Keratinocyte (primary cell): ENCODE measurements around the gene PARD3. TPM values are rescaled to one million over a fixed set of nuclear protein-coding genes. Genes with fewer than 3 reads are reported as not detected.

ENCODE experiments used
- DNase-seq: peaks from one replicate; pipeline ENCODE4 v3.0.0-alpha.2; 2011; ENCODE audit warnings: low read depth, missing footprints, low spot score
- FAIRE-seq: peaks from 2 replicates; lab custom pipeline; 2011; peaks lifted over from hg19 to GRCh38; lab: Jason Lieb, UNC
- H2AFZ ChIP-seq: 2 replicates; pipeline ENCODE4 v1.6.0; 2012; ENCODE audit warnings: low read length, control low read depth, inconsistent platforms; ENCODE audit not compliant: control insufficient read depth
- H3K27ac ChIP-seq: 2 replicates; pipeline ENCODE4 v1.5.1; 2011; ENCODE audit warnings: low read length; ENCODE audit not compliant: control insufficient read depth, insufficient read depth
- H3K27me3 ChIP-seq: 3 replicates; pipeline ENCODE4 v1.6.0; 2011; ENCODE audit warnings: low read length; ENCODE audit not compliant: control insufficient read depth, insufficient read depth; ENCODE audit errors: extremely low read depth
- H3K36me3 ChIP-seq, 2 experiments: 2 replicates in 1 of 2; 3 replicates in 1 of 2; pipeline ENCODE4 v1.5.1; 2011; ENCODE audit warnings: low read length in 2 of 2, mild to moderate bottlenecking in 1 of 2; ENCODE audit not compliant: control insufficient read depth in 2 of 2, insufficient read depth in 2 of 2; ENCODE audit errors: extremely low read depth in 1 of 2
- H3K4me1 ChIP-seq: 3 replicates; pipeline ENCODE4 v1.5.1; 2011; ENCODE audit warnings: low read length; ENCODE audit not compliant: control insufficient read depth, insufficient read depth; ENCODE audit errors: extremely low read depth
- H3K4me2 ChIP-seq: 3 replicates; pipeline ENCODE4 v1.6.0; 2011; ENCODE audit warnings: low read depth, low read length; ENCODE audit not compliant: control insufficient read depth, insufficient read depth; ENCODE audit errors: extremely low read depth
- H3K4me3 ChIP-seq, 3 experiments: fragments of 200-600 bp in 1 of 3; sonication (generic) in 1 of 3; 2 replicates in 2 of 3; 3 replicates in 1 of 3; pipeline ENCODE4 v1.5.1; 2011 to 2016; ENCODE audit warnings: low read length in 3 of 3, mild to moderate bottlenecking in 3 of 3, control low read depth in 2 of 3, inconsistent platforms in 1 of 3, low read depth in 1 of 3, mixed read lengths in 1 of 3, mixed run types in 1 of 3, moderate library complexity in 1 of 3; ENCODE audit not compliant: control insufficient read depth in 2 of 3, insufficient read depth in 2 of 3; ENCODE audit errors: extremely low read depth in 1 of 3
- H3K79me2 ChIP-seq: 2 replicates; pipeline ENCODE4 v1.6.0; 2012; ENCODE audit warnings: low read length; ENCODE audit not compliant: control insufficient read depth, insufficient read depth
- H3K9ac ChIP-seq: 3 replicates; pipeline ENCODE4 v1.6.0; 2011; ENCODE audit warnings: low read length; ENCODE audit not compliant: control insufficient read depth, insufficient read depth; ENCODE audit errors: extremely low read depth
- H3K9me1 ChIP-seq: 3 replicates; pipeline ENCODE4 v1.6.0; 2011; ENCODE audit warnings: low read length; ENCODE audit not compliant: control insufficient read depth, insufficient read depth; ENCODE audit errors: extremely low read depth
- H3K9me3 ChIP-seq: 2 replicates; pipeline ENCODE4 v1.5.1; 2012; ENCODE audit warnings: low read depth, low read length; ENCODE audit not compliant: control insufficient read depth
- H4K20me1 ChIP-seq: 3 replicates; pipeline ENCODE4 v1.6.0; 2011; ENCODE audit warnings: low read length; ENCODE audit not compliant: control insufficient read depth, insufficient read depth; ENCODE audit errors: extremely low read depth
- EZH2 ChIP-seq: IDR thresholded peaks from one replicate; pipeline ENCODE4 v1.6.1; 2012; ENCODE audit warnings: inconsistent platforms, mild to moderate bottlenecking, low read length, moderate library complexity
- dilution Hi-C: fragments of 300-500 bp; cut with MboI; formaldehyde crosslinking; loops from one replicate; pipeline ENCODE4 v1.7.0; 2020; ENCODE audit warnings: low sequenced_read_pairs; ENCODE audit not compliant: extremely low pct_ligation_motif_present
- polyA plus RNA-seq, 5 experiments: library from polyadenylated mRNA; depleted of rRNA in 3 of 5; stranded (reverse) in 3 of 5; stranded (forward) in 1 of 5; unstranded in 1 of 5; fragments of >200 nt; gene quantifications; 1 replicate in 1 of 5; 2 replicates in 3 of 5; 3 replicates in 1 of 5; pipeline versions ENCODE4 v1.2.1 to v1.2.3, GENCODE V29; 2011 to 2012; ENCODE audit warnings: missing spikeins in 2 of 5, low read depth in 1 of 5, low replicate concordance in 1 of 5
- TF ChIP-seq, protein P1 (sequence below), 3 experiments: IDR thresholded peaks in 1 of 3; conservative IDR thresholded peaks in 1 of 3; optimal IDR thresholded peaks in 1 of 3; 2 replicates in 2 of 3; 3 replicates in 1 of 3; pipeline versions ENCODE3 to v1.5.1; 2011; ENCODE audit warnings: low read length in 3 of 3, mild to moderate bottlenecking in 3 of 3, moderate library complexity in 2 of 3, control low read depth in 1 of 3, inconsistent platforms in 1 of 3; ENCODE audit not compliant: insufficient read depth in 2 of 3; ENCODE audit errors: extremely low read depth in 1 of 3

PARD3 gene
- polyA plus RNA-seq, 1 donor (not counting 4 experiments of a cell fraction or from before 2014, with no cell fraction given) = 46.4 TPM

DNA sequence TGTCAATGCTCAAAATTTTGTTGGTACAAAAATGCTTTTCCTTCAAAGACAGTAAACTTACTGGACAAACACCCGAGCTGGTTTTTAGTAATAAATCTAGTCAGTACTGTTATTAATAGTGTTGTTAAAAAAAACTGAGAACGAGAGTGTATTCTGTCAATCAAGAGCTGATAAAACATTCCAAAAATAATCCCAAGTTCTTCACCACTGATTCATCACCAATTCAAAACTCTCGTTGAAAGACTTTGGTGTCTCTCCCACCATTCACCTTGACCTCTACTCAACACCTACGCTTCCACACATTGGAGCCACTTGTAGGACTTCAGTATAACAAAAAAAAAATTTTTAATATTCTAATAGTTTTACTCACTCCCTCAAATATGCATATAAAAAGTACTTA lies 279.2 kb downstream of the PARD3 start:
- Histone ChIP-seq H3K36me3 (peaks cover 0 to 4% of the 10 kb centered on the region in 2 experiments), H4K20me1 (no peaks in the 10 kb centered on the region), H3K4me2 (no peak overlapping the region), H3K4me3 (no peak overlapping the region), H3K27me3 (no peaks in the 10 kb centered on the region), H3K9me3 (no peaks in the 10 kb centered on the region), H3K9ac (no peak overlapping the region), H3K9me1 (no peaks in the 10 kb centered on the region), H3K4me1 (no peaks in the 10 kb centered on the region), H3K79me2 (peaks cover 8% of the 10 kb centered on the region), H2AFZ (no peak overlapping the region), H3K27ac (no peak overlapping the region)
- dilution Hi-C loops = no loop called here
- FAIRE-seq (no peak), DNase-seq (no peak)
- TF ChIP-seq, protein P1, sequence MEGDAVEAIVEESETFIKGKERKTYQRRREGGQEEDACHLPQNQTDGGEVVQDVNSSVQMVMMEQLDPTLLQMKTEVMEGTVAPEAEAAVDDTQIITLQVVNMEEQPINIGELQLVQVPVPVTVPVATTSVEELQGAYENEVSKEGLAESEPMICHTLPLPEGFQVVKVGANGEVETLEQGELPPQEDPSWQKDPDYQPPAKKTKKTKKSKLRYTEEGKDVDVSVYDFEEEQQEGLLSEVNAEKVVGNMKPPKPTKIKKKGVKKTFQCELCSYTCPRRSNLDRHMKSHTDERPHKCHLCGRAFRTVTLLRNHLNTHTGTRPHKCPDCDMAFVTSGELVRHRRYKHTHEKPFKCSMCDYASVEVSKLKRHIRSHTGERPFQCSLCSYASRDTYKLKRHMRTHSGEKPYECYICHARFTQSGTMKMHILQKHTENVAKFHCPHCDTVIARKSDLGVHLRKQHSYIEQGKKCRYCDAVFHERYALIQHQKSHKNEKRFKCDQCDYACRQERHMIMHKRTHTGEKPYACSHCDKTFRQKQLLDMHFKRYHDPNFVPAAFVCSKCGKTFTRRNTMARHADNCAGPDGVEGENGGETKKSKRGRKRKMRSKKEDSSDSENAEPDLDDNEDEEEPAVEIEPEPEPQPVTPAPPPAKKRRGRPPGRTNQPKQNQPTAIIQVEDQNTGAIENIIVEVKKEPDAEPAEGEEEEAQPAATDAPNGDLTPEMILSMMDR (optimal IDR thresholded peaks at IDR 0.05 in 1 of 3, IDR thresholded peaks at IDR 0.05 in 1 of 3, conservative IDR thresholded peaks at IDR 0.05 in 1 of 3; ENCODE audit: extremely low read depth in 1 of 3, insufficient read depth in 2 of 3, low read length in 3 of 3) = no peak
- no peak for TF ChIP-seq EZH2

DNA sequence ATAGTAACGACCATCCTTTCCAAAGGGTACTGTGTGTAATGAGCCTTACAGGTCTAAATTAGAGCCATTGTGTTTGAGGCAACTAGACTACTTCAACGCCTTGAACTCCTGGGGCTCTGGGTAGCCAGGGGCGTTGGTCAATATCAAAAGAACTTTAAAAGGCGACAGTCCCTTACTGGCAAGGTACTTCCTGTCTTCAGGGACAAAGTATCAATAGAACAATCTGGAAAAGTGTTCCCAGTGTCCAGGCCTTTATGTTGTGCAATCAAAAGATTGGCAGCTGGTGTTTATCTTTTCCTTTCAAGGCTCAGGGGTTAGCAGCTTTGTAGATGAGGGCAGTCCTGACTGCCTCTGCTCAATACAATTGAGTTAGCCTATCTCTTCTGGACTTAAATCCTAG lies 284.3 kb downstream of the PARD3 start:
- no peak for TF ChIP-seq EZH2
- TF ChIP-seq, protein P1 (optimal IDR thresholded peaks at IDR 0.05 in 1 of 3, IDR thresholded peaks at IDR 0.05 in 1 of 3, conservative IDR thresholded peaks at IDR 0.05 in 1 of 3; ENCODE audit: extremely low read depth in 1 of 3, insufficient read depth in 2 of 3, low read length in 3 of 3) = no peak
- no peak for FAIRE-seq

More for the DNA sequence above, 284.3 kb downstream of the PARD3 start:
- Histone ChIP-seq H3K36me3 (no peaks in the 10 kb centered on the region), H4K20me1 (no peaks in the 10 kb centered on the region), H3K4me3 (no peak overlapping the region), H3K9me1 (no peaks in the 10 kb centered on the region), H3K9me3 (no peaks in the 10 kb centered on the region), H3K4me1 (peaks cover 35% of the 10 kb centered on the region), H3K9ac (no peak overlapping the region), H2AFZ (no peak overlapping the region), H3K4me2 (no peak overlapping the region), H3K27me3 (no peaks in the 10 kb centered on the region), H3K27ac (no peak overlapping the region), H3K79me2 (peaks cover 2% of the 10 kb centered on the region)
- DNase-seq = no peak
- dilution Hi-C loops = no loop called here
